ENCODE measurements around the gene BIRC6.
A peak's percentile ranks its signal among the peaks of the same experiment; 100 is the strongest.

The BIRC6 gene

GRCh38 chr2:32403782-32404181 is 47.0 kb downstream of the BIRC6 start:
- no peak overlapping the region for H3K4me3 Mint-ChIP-seq
- peaks cover 22% of the 10 kb centered on the region for H3K36me3 Mint-ChIP-seq (ENCODE audit: low read depth)
- ATAC-seq: no peak
- peaks cover 19% of the 10 kb centered on the region for H3K4me1 Mint-ChIP-seq
- no peaks in the 10 kb centered on the region for H3K27me3 Mint-ChIP-seq
- no peak for DNase-seq
- no peak overlapping the region for H3K27ac Mint-ChIP-seq
- H3K9me3 Mint-ChIP-seq: no peaks in the 10 kb centered on the region

- ATAC-seq (no peak), DNase-seq (no peak)
- Mint-ChIP-seq H3K27ac (no peak overlapping the region), H3K36me3 (ENCODE audit: low read depth) (peaks cover 26% of the 10 kb centered on the region), H3K9me3 (no peaks in the 10 kb centered on the region), H3K27me3 (no peaks in the 10 kb centered on the region), H3K4me3 (no peak overlapping the region), H3K4me1 (peaks cover 19% of the 10 kb centered on the region)
Measured at GRCh38 chr2:32404691-32405090, 47.9 kb downstream of the BIRC6 start.

- Mint-ChIP-seq H3K36me3 (ENCODE audit: low read depth) (peaks cover 39% of the 10 kb centered on the region), H3K27ac (no peak overlapping the region), H3K4me3 (no peak overlapping the region), H3K4me1 (peaks cover 10% of the 10 kb centered on the region), H3K27me3 (no peaks in the 10 kb centered on the region), H3K9me3 (no peaks in the 10 kb centered on the region)
- DNase-seq (no peak), ATAC-seq (no peak)
Measured at GRCh38 chr2:32416519-32416918, 59.7 kb downstream of the BIRC6 start.

GRCh38 chr2:32417659-32418058 is 60.8 kb downstream of the BIRC6 start:
- H3K4me1 Mint-ChIP-seq: peaks cover 17% of the 10 kb centered on the region
- H3K27me3 Mint-ChIP-seq: no peaks in the 10 kb centered on the region
- ATAC-seq: no peak
- peaks cover 42% of the 10 kb centered on the region for H3K36me3 Mint-ChIP-seq (ENCODE audit: low read depth)
- H3K27ac Mint-ChIP-seq: no peak overlapping the region
- no peak for DNase-seq
- no peak overlapping the region for H3K4me3 Mint-ChIP-seq
- H3K9me3 Mint-ChIP-seq: no peaks in the 10 kb centered on the region

- no peak overlapping the region for H3K27ac Mint-ChIP-seq
- peaks cover 25% of the 10 kb centered on the region for H3K4me1 Mint-ChIP-seq
- H3K36me3 Mint-ChIP-seq (ENCODE audit: low read depth): peaks cover 49% of the 10 kb centered on the region
- DNase-seq (no peak), ATAC-seq (no peak)
- no peaks in the 10 kb centered on the region for H3K9me3 Mint-ChIP-seq
- H3K27me3 Mint-ChIP-seq: no peaks in the 10 kb centered on the region
- H3K4me3 Mint-ChIP-seq: no peak overlapping the region
Measured at GRCh38 chr2:32418778-32419177, 62.0 kb downstream of the BIRC6 start.

- no peak overlapping the region for H3K4me3 Mint-ChIP-seq
- no peaks in the 10 kb centered on the region for H3K9me3 Mint-ChIP-seq
- no peak overlapping the region for H3K27ac Mint-ChIP-seq
- H3K36me3 Mint-ChIP-seq (ENCODE audit: low read depth): peaks cover 49% of the 10 kb centered on the region
- ATAC-seq (no peak), DNase-seq (no peak)
- peaks cover 44% of the 10 kb centered on the region for H3K4me1 Mint-ChIP-seq
- H3K27me3 Mint-ChIP-seq: no peaks in the 10 kb centered on the region
Measured at GRCh38 chr2:32422133-32422532, 65.3 kb downstream of the BIRC6 start.

- DNase-seq (no peak), ATAC-seq (no peak)
- Mint-ChIP-seq H3K27ac (peak overlapping the region; percentile 23), H3K9me3 (no peaks in the 10 kb centered on the region), H3K27me3 (no peaks in the 10 kb centered on the region), H3K4me3 (no peak overlapping the region), H3K36me3 (ENCODE audit: low read depth) (peaks cover 41% of the 10 kb centered on the region), H3K4me1 (peaks cover 49% of the 10 kb centered on the region)
Measured at GRCh38 chr2:32423536-32423935, 66.7 kb downstream of the BIRC6 start.

- Mint-ChIP-seq H3K4me1 (peaks cover 47% of the 10 kb centered on the region), H3K4me3 (no peak overlapping the region), H3K9me3 (no peaks in the 10 kb centered on the region), H3K27me3 (no peaks in the 10 kb centered on the region), H3K36me3 (ENCODE audit: low read depth) (peaks cover 42% of the 10 kb centered on the region), H3K27ac (no peak overlapping the region)
- DNase-seq (no peak), ATAC-seq (no peak)
Measured at GRCh38 chr2:32424739-32425138, 67.9 kb downstream of the BIRC6 start.

GRCh38 chr2:32425719-32426141 is 68.9 kb downstream of the BIRC6 start:
- peaks cover 41% of the 10 kb centered on the region for H3K36me3 Mint-ChIP-seq (ENCODE audit: low read depth)
- ATAC-seq: no peak
- DNase-seq: no peak
- no peaks in the 10 kb centered on the region for H3K27me3 Mint-ChIP-seq
- H3K4me1 Mint-ChIP-seq: peaks cover 45% of the 10 kb centered on the region
- H3K4me3 Mint-ChIP-seq: no peak overlapping the region
- no peaks in the 10 kb centered on the region for H3K9me3 Mint-ChIP-seq
- H3K27ac Mint-ChIP-seq: peak overlapping the region; percentile 4

- ATAC-seq (no peak), DNase-seq (no peak)
- Mint-ChIP-seq H3K9me3 (no peaks in the 10 kb centered on the region), H3K27ac (no peak overlapping the region), H3K27me3 (no peaks in the 10 kb centered on the region), H3K4me3 (no peak overlapping the region), H3K4me1 (peaks cover 32% of the 10 kb centered on the region), H3K36me3 (ENCODE audit: low read depth) (peaks cover 41% of the 10 kb centered on the region)
Measured at GRCh38 chr2:32427672-32428610, 71.1 kb downstream of the BIRC6 start.

GRCh38 chr2:32430804-32431203 is 74.0 kb downstream of the BIRC6 start:
- ATAC-seq (no peak), DNase-seq (no peak)
- Mint-ChIP-seq H3K4me1 (peaks cover 14% of the 10 kb centered on the region), H3K36me3 (ENCODE audit: low read depth) (peaks cover 30% of the 10 kb centered on the region), H3K9me3 (no peaks in the 10 kb centered on the region), H3K27me3 (no peaks in the 10 kb centered on the region), H3K4me3 (no peak overlapping the region), H3K27ac (no peak overlapping the region)

GRCh38 chr2:32436150-32436549 is 79.3 kb downstream of the BIRC6 start:
- no peaks in the 10 kb centered on the region for H3K4me1 Mint-ChIP-seq
- no peak overlapping the region for H3K27ac Mint-ChIP-seq
- ATAC-seq (no peak), DNase-seq (no peak)
- H3K4me3 Mint-ChIP-seq: no peak overlapping the region
- no peaks in the 10 kb centered on the region for H3K9me3 Mint-ChIP-seq
- peaks cover 52% of the 10 kb centered on the region for H3K36me3 Mint-ChIP-seq (ENCODE audit: low read depth)
- H3K27me3 Mint-ChIP-seq: no peaks in the 10 kb centered on the region

GRCh38 chr2:32442020-32442467 is 85.2 kb downstream of the BIRC6 start:
- no peak overlapping the region for H3K27ac Mint-ChIP-seq
- no peaks in the 10 kb centered on the region for H3K4me1 Mint-ChIP-seq
- H3K36me3 Mint-ChIP-seq (ENCODE audit: low read depth): peaks cover 59% of the 10 kb centered on the region
- no peaks in the 10 kb centered on the region for H3K27me3 Mint-ChIP-seq
- no peak for ATAC-seq
- no peak for DNase-seq
- no peak overlapping the region for H3K4me3 Mint-ChIP-seq
- H3K9me3 Mint-ChIP-seq: no peaks in the 10 kb centered on the region

GRCh38 chr2:32446369-32446768 is 89.5 kb downstream of the BIRC6 start:
- no peaks in the 10 kb centered on the region for H3K9me3 Mint-ChIP-seq
- no peaks in the 10 kb centered on the region for H3K4me1 Mint-ChIP-seq
- H3K4me3 Mint-ChIP-seq: no peak overlapping the region
- no peaks in the 10 kb centered on the region for H3K27me3 Mint-ChIP-seq
- H3K27ac Mint-ChIP-seq: no peak overlapping the region
- ATAC-seq: no peak
- H3K36me3 Mint-ChIP-seq (ENCODE audit: low read depth): peaks cover 53% of the 10 kb centered on the region
- DNase-seq: no peak

- H3K36me3 Mint-ChIP-seq (ENCODE audit: low read depth): peaks cover 38% of the 10 kb centered on the region
- H3K27ac Mint-ChIP-seq: no peak overlapping the region
- no peaks in the 10 kb centered on the region for H3K9me3 Mint-ChIP-seq
- ATAC-seq: no peak
- DNase-seq: no peak
- no peaks in the 10 kb centered on the region for H3K27me3 Mint-ChIP-seq
- no peaks in the 10 kb centered on the region for H3K4me1 Mint-ChIP-seq
- H3K4me3 Mint-ChIP-seq: no peak overlapping the region
Measured at GRCh38 chr2:32450851-32451250, 94.0 kb downstream of the BIRC6 start.

All from activated naive CD8-positive, alpha-beta T cell treated with anti-CD3 and anti-CD28 coated beads, Interleukin-2, amount 50 U/mL, for 24 hours (primary cell).